GM10847 (cell line): Measurements from ENCODE around the gene RBM10.
A peak's percentile ranks its signal among the peaks of the same experiment; 100 is the strongest.

Source experiments
- POLR2A ChIP-seq: IDR thresholded peaks from 2 replicates; pipeline ENCODE4 v1.6.1; 2011; ENCODE audit not compliant: insufficient read length; ENCODE audit errors: extremely low read depth

The RBM10 gene

GRCh38 chrX:47229427-47229826, 84.4 kb downstream of the RBM10 start:
- no peak for TF ChIP-seq POLR2A

DNA sequence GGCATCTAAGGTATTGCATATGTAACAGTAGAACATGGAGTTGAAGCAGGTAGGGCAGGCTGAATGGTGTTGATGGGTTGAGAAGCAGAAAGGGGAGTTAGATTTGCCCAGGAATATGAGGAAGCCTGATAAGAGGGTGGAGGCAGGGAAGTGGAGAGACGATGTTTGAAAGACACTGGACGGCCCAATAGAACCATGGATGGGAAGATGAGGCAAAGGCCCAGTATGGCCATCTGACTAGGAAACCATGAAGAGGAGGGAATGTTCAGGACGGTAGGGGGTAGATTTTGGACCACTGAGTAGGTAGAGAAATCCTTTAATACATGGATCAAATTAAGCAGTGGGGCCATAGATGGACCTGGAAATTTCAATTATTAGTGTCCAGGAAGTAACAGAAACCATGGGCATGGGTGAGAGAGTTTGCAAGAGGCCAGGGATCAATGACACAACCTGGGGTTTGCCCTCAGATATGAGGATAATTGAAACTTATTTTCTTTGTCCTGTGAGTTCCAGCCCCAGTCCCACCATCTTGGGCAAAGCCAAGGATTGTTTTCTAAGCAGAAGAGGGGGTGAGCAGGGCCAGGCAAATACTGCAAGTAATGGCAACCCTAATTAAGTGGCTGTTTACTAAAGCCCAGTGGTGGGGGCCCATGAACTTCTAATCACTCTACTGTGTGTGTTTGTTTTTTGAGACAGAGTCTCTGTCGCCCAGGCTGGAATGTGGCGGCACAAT, 85.3 kb downstream of the RBM10 start:
- no peak for TF ChIP-seq POLR2A

DNA sequence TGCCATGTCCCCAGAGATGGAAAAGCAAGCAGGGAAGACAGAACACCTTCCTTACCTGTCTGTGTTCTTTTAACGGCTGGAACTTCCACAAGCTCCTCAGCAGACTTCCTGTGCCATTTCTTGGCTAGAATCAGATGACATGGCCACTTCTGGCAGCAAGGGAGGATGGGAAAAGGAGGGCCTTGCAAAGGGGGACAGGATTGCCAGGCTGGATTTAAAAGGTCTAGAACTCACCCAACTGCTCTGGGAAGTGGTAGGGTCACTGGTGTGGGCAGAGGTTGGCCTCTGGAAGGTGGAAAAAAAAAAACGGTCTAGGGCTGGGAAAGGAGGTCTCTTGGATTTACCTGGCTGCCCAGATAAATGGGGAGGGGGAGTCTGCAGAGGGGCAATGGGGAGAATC, 86.1 kb downstream of the RBM10 start:
- no peak for TF ChIP-seq POLR2A

GRCh38 chrX:47232197-47232802, 87.3 kb downstream of the RBM10 start:
- TF ChIP-seq POLR2A: no peak

DNA sequence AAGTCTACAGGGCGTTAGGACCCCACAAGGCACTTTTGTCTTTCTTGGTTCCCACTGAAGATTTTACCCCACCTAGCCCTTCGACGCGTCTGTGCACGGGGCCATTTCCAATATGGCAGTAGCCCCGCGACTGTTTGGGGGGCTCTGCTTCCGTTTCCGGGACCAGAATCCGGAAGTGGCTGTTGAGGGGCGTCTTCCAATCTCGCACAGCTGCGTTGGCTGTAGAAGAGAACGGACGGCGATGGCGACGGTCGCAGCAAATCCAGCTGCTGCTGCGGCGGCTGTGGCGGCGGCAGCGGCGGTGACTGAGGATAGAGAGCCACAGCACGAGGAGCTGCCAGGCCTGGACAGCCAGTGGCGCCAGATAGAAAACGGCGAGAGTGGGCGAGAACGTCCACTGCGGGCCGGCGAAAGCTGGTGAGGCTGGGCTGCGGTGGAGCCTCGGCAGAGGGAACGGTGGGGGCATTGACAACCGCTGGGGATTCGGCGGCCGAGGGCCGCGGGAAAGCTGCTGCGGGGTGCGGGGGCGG, 87.8 kb downstream of the RBM10 start, which contains the start of gene USP11:
USP11 (plus strand) TSS at position 207 of the 530 bp plus-strand sequence; CDS start at position 242, 35 bp downstream.
- TF ChIP-seq POLR2A: peak; percentile 71

DNA sequence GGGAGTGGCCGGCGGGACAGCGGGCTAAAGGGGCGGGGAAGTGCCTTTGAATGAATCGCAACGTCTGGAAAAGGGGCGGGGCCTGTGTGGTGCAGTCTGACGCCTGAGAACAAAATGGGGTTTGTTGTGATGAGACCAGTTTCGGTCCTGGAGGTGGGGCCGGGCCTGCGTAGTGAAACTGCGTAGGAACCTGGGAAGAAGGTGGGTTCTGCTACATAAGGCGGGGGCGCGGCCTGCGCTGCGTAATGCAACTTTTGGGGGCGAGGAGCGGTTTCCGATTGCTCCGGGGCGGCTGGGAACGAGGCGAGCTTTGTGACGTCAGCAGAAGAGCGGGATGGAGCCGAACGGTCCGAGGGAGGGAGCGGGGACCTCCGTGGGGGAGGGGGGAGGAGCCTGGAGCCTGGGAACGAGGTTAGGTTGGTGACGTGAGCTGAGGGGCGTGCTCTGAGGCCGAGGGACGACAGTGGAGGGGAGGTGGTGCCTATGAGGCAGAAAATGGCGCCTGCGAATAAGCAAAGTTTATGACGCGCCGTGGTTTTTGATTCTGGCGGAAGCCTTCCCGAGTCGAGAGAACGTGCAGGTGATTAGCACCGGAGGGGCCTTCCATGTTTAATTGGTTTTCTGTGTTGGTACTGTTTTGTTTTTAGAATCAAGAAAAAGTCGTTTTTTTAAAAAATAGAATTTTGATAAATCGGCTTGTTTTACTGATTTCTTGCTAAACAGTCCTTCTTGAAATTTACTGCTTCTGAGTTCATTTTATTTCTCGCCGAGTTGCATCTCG, 88.5 kb downstream of the RBM10 start:
- peak; percentile 21 for TF ChIP-seq POLR2A

GRCh38 chrX:47234583-47234982, 89.6 kb downstream of the RBM10 start:
- no peak for TF ChIP-seq POLR2A

DNA sequence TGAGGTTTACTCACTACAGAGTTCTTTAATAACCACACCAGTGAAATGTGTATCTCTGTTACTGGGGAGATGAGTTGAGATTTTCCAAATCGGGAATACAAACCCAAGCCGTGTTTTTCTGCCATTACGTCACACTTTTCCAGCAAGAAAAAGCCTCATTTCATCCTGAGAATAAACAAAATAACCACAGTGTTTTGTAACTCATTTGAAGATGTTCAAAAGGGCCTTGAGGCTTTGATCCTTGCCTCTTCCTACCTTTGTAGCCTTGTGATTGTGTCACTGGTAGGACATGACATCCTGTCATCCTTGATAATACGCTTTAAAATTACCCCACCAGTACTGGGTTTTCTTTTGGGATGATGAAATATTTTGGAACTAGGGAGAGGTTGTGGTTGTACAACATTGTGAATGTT, 90.7 kb downstream of the RBM10 start:
- no peak for TF ChIP-seq POLR2A
